NCI-H2227 treated with DMSO at 0.1 percent for 48 hours (cell line): Measurements from ENCODE around the gene RAB11FIP5.

Experiments used
- DNase-seq: peaks from one replicate; lab custom pipeline; 2025; lab: John Stamatoyannopoulos, UW

RAB11FIP5 gene

DNA sequence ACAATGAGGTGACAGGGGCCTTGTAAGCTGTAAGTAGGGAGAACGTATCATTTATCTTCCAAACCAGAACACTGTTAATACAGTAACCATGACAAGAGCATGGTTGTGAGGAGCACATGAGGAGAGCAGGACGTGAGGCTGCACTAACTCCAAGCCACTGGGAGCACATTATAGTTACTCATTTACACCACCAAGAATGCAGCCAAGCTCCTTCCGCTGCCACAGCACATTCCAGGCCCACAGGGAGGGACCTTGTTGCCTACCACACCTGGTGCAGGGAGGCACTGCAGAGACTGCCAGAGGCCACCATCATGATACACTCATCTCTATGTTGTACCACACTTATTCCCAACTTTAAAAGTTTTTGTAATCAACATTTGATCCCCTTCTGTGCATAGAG, 27.8 kb downstream of the RAB11FIP5 start:
- DNase-seq: no peak

GRCh38 chr2:73083886-73084800, 28.6 kb downstream of the RAB11FIP5 start:
- DNase-seq: no peak

DNA sequence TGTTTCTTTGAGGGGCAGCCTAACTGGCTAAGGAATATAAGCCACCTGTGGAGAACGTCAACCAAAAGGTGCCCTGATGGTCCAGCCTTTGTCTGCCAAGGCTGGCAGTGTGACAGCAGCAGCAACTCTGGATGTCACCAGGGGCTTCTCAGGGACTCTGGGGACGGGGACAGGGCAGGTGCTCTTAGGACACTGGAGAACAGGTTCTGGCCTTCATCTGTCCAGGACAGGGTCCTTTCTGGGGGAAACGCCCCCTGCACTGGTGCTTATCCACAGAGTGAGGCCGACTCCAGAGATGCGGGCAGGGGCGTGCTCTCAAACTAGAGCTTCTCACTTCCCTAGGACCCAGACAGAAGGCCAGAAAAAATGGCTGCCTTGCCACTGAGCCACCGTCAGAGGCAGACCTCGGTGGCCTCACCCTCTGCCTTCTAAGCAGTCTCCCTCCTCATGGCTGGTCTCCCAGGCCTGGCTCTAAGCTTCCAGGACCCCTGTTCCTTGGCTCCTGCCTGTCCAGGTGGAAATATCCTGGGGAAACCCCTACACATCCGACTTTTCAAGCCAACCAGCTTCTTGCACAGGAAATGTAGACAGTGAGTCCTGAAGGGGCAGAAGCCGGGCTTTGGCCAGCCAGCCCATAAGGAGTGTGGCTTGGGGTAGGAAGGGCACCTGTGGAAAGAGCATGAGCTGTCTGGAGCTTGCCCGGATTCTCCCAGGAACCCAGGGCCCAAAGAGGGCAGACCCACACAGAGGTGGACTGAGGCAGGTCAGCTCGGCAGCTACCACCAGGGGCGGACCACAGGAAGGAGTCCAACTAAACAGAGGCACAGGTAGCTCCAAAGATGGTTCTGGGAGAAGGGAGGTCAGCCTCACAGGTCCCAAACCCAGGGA, 30.0 kb downstream of the RAB11FIP5 start:
- DNase-seq: no peak

DNA sequence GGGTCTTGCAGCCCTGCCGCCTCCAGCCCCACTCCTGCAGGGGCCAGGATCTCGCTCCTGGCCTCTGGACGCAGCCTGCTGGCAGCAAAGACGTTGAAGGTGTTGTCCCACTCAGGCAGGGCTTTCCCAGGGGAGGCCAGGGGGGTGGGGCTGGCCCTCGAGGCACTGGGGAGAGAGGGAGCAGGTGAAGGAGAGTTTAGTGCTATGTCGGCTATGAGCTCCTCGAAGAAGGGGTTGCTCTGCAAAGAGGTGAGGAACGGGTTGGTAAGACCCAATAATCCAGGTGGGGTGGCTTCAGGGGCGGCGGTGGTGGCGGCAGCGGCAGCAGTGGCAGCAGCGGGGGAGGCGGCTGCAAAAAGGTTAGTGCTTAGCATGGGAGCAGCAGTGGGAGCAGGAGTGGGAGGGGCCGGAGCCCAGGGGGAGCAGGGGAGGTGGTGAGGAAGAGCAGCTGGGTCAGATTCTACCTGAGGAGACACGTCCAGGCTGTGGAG, 31.5 kb downstream of the RAB11FIP5 start:
- no peak for DNase-seq

DNA sequence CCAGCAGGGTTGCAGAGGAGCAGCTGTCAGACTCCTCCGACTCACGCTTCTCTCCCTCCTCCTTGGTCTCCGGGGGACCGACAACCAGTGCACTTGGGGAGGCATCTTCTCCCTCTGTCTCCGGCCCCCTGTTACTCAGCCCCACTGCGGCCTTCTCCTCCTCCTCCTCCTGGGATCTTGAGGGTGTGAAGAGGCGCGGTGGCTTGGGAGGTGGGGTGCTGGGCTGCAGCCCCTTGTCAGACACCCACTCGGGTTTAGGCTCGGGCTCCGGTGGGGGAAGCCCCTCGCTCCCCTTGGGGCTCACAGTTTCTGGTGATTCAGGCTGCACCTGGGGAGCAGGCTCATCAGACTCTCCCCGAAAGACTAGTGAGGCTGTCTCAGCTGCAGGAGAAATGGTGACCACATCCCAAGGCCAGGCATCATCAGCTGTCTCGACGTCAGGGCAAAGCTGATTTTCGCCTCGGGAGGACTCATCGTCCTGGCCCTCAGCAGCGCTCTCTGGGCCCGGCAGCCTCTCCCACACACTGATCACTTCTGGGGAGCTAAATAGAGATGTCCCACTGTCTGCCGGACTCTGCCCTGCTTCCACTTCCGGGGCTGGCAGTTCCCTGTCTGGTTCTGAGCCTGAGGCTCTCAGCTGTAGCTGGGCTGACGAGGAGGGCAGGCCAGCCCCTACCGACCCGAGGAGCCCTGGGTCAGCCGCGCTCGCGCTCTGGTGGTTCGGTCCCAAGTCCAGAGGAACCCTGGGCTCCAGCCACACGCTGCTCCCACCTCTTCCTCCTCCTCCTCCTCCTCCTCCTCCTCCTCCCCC, 32.2 kb downstream of the RAB11FIP5 start:
- DNase-seq: no peak

DNA sequence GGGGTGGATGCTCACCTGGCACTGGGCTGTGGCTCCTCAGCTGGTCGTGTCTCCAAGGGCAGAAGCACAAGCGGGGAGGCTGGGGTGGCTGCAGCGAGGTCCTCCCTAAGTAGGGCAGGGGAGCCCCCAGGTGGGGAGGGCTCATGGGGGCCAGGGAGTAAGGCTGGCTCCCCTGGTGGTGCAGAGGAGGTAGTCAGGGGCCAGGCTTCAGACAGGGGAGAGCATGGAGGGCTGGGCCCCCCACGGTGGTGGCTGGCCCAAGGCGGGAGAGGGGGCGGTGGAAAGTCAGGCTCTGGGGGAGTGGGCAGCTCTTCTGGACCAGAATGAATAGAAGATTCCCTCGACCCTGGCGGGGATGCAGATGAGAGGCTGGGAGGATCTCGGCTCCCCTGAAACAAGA, 33.1 kb downstream of the RAB11FIP5 start:
- DNase-seq: no peak

- no peak for DNase-seq
Observed at GRCh38 chr2:73078457-73079411, 34.0 kb downstream of the RAB11FIP5 start.

DNA sequence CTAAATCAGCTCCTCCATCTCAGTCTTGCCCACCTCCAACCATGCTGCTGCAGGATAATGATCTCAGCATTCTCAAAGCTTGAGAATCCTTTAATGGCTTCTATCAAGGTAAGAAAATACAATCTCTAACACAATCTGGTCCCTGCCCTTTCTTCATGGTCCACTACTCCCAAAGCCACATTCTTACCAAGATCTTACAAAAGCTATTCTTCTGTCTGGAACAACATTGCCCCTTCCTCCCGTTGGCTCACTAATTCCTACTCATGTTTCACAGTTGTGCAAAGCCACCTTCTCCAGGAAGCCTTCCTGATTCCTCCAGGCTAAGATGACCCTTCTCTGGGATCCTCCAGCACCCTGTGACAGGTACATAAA, 35.3 kb downstream of the RAB11FIP5 start:
- DNase-seq: no peak

GRCh38 chr2:73076701-73077423, 35.9 kb downstream of the RAB11FIP5 start:
- no peak for DNase-seq

- no peak for DNase-seq
Observed at GRCh38 chr2:73075477-73076373, 37.0 kb downstream of the RAB11FIP5 start.

DNA sequence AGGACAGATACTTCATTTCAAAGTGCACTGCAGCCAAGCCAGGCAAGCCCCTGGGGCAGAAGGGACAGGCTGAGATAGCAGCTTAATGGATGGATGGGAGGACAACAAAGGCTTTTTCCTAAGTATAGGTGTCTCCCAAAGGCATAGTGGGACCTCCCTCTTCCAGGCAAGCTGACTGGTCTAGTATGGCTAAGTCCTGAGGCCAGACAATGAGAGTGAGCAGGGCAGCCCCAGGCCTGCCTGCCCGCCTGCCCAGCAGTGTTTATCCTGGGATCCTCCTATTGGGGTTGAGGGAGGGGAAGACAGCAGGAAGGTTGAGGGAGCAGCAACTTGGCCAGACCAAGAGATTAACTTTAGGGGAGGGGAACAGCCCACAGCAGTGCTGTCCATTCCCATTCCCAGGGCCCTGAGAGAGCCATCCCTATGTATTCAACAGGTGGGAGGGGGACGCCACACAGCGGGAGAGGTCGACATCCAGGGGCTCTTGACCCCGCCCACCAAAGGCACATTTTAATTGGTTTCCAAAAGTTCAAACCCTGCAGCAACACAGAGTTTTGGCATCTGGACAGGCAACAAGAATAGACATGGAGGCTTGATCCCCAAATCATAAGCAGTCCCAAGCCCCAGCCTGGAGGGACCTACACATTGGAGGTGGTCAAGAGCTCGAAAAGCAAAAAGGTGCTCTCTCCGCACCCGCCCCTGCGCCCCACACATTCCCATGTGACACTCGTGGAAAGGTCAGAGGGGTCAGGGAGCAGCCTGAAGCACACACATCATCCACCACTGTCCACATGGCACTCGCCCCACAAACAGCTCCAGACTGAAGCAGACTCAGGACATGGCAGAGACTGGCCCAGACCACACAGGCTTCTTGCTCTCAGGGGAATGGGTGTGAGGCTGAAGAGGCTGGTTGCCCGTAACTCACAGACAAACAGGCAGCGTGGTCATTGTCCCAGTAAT, 38.4 kb downstream of the RAB11FIP5 start:
- DNase-seq: no peak

DNA sequence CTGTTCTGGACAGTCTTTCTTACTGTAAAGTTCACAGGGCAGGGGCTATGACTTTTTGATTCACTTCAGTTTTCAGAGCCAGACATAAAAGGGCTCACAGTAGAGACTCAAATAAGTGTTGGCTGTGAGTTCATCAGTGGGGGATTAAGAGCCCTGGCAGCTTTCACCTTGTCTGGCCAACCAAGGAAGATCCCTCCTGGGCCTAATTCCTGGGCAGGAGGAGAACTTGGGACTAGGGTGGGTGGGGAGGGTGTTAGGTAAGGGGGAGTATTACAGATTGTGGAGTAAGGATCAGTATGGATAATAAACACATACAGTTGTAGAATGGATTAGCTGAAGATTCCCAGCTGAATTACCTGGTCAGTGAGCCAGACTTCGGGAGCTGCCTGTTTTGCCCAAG, 40.3 kb downstream of the RAB11FIP5 start:
- no peak for DNase-seq

DNA sequence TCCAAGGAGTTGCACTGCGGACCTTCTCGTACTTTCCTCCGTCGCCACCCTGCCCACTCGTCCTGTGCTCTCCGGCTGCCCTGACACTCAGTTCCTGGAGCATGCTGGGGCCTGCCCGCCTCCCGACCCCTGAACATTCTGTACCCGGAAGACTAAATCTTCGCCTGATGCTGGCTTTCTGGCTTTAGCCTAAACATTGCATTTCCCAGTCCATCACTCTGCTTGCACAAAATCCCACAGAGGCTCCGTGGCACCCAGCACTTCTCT, 40.7 kb downstream of the RAB11FIP5 start:
- DNase-seq: no peak

DNA sequence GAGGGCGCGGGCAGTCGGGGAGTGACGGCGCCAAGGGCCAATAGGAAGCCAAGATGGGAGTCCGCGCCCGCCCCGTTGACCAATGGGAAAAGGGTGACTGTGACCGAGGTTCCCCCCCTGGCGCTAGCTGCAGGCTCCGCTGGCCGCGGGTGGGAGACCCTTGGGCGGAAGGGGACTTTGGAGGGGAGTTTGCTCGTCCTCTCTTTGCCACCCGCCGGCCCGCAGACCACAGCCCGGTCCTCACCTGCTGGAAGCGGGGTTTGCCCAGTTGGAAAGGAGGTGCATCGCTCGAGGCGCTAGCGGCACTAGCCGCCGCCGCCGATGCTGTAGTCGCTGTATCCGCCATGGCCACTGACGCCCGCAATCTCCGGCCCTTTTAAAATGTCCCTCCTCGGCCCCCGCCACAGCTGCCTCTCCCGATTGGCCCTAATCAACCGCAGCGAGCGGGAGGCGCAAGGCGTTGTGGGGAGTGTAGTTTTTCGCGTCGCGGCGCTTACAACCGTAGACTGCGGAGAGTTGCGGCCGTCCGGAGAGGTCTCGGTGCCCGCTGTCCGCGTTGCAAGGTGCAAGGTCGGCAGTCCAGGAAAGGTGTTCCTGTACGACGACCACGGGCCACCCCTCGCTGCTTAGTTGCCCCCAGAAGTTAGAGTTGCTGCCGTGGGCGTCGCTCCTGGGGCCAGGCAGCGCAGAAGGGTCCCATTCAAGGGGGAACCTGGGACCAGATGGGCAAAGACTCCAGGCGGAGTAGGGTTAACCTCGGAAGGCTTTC, 41.2 kb downstream of the RAB11FIP5 start, which contains the start of gene SFXN5:
TSS of gene SFXN5 (minus strand) at position 353 of the 769 bp plus-strand sequence. CDS start at position 346, 7 bp downstream.
- peak; percentile 94 for DNase-seq

GRCh38 chr2:73070643-73071359, 41.9 kb downstream of the RAB11FIP5 start:
- DNase-seq: peak; percentile 29

DNA sequence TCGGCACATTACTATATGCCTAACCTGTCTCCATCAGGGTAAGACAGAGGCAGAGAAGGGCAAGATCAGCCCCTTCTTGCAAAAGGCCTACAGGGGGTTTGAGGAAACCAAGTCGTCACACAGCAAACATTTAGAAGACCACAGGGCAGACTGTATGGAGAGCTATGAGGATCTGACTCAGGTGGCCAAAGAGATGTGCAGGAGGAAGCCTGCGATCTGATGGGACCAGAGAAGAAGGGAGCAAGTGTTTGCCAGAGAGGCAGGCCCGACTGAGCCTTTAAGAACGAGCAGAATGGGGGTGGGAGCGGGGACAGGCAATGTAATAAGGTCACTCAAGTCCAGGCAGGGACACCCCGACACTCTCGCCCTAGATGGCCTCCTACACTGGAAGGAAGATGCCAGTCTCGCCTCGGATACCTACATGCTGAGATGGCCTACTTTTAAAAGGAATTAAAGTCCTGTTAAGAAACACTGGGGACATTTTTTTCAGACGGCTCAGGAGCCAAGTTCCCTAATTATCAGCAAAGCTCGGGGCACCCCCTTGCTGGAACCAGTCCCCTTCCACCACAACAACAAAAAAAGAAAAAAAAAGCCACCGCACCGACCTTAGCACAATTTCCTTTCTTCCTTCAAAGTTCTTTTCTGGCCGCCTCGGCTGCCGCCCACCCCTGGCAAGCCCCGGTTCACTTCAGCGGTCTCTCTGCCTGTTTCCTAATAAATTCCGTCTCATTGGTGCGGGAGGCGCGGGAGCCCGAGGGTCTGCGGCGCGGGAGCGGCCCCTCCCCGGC, 42.7 kb downstream of the RAB11FIP5 start:
- no peak for DNase-seq
